HG03175 (cell line): ENCODE measurements around the gene WTAP.
"Not testable (repeated sequence)": the region's sequence is repeated elsewhere in the genome, so short reads cannot be mapped to it uniquely, and the experiment has no call there.

Experiments used
- ATAC-seq: cut with Tn5 transposase; IDR thresholded peaks from one replicate; pipeline ENCODE4 v1.9.1; 2021; ENCODE audit warnings: mild to moderate bottlenecking, moderate library complexity; ENCODE audit not compliant: unreplicated experiment

WTAP gene

GRCh38 chr6:159726918-159727716 is at the start of gene WTAP:
TSS of gene WTAP (plus strand) at chr6:159727506. CDS start at chr6:159736266, 8,760 bp downstream.
- peak; percentile 78 for ATAC-seq

- no peak for ATAC-seq
These were observed 49.7 kb upstream of the WTAP start for GRCh38 chr6:159677506-159678165.

DNA sequence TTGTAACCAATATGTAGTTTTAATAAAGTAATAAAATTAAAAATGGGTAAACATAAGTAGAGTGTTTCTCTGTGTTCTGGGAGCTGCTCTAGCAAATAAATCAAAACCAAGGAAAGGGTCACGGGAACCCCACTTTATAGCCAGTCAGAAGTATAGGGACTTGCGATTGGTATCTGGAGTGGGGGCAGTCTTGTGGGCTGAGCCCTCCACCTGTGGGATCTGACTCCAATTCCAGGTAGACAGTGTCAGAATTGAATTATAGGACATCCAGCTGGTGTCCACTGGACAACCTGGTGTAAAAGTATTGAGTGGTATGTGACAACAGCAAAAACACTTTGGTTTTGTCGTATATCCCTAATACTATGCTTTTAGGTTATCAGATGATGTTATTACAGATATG is 48.7 kb upstream of the WTAP start:
- ATAC-seq = no peak

GRCh38 chr6:159679091-159680077 is 47.9 kb upstream of the WTAP start:
- no peak for ATAC-seq

GRCh38 chr6:159680104-159680503 is 47.2 kb upstream of the WTAP start:
- ATAC-seq = no peak

- ATAC-seq = no peak
These were observed 46.0 kb upstream of the WTAP start for GRCh38 chr6:159681191-159681880.

DNA sequence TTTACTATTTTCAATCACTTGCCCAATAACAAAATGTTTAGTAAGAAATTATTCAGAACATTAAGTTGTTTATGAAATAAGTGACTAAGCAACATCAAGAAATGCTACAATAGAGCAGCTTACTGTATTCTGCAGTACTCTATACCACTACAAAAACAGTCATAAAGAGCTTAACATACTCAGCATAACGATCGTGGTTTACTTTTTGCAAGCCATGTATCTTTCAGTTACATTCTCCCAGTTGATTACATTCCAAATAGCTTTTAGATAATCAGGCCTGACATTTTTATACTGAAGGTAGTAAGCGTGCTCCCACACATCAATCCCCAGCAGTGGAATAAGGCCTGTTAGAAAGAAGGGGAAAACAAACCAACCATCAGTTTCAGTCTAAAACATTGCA is 45.0 kb upstream of the WTAP start:
- no peak for ATAC-seq

- ATAC-seq = no peak
These were observed 44.5 kb upstream of the WTAP start for GRCh38 chr6:159682810-159683209.

GRCh38 chr6:159684013-159684304 is 43.3 kb upstream of the WTAP start:
- no peak for ATAC-seq

DNA sequence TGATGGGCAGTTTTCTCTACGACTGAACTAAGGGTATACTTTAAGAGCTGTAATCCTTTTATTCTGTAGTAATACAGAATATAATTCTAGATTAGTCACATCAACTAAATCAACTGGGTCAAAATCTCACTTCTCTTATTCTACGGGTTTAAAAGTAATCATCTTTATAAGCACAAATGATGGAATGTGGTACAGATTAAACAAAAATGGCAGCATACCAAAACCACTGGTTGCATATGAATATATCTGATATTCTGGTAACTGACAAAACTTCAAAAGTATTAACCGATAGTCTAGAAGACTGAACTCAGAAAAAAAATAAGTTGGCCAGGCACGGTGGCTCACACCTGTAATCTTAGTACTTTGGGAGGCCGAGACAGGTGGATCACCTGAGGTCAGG is 41.3 kb upstream of the WTAP start:
- ATAC-seq = no peak

DNA sequence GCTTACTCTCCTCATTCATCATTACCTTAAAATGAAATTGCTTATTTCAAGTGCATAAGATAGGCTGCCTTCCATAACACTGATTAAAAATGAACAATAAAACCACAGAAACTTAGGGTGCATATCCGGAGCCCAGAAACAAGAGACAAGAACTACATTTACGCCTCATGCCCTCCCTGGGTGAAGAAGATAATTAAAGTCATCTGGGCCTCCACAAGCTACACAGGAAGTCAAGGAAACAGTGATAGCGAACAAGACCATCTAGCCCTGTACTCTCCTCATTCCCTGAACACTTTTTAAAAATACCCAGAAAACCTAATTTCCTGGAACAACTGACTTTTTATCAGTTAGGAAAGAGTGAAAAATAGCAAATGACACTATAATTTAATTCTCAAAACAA is 40.6 kb upstream of the WTAP start:
- ATAC-seq = no peak

GRCh38 chr6:159687341-159687740 is 40.0 kb upstream of the WTAP start:
- no peak for ATAC-seq

- no peak for ATAC-seq
These were observed 38.9 kb upstream of the WTAP start for GRCh38 chr6:159688266-159688905.

- no peak for ATAC-seq
These were observed 38.3 kb upstream of the WTAP start for GRCh38 chr6:159689001-159689400.

- not testable (repeated sequence) for ATAC-seq
These were observed 37.2 kb upstream of the WTAP start for GRCh38 chr6:159690135-159690534.

GRCh38 chr6:159691133-159691962 is 36.0 kb upstream of the WTAP start:
- ATAC-seq = no peak

GRCh38 chr6:159691963-159692287 is 35.4 kb upstream of the WTAP start:
- ATAC-seq = no peak

GRCh38 chr6:159692303-159693127 is 34.8 kb upstream of the WTAP start:
- peak; percentile 42 for ATAC-seq
